NCI-H345 treated with DMSO at 0.1 percent for 48 hours (cell line): Measurements from ENCODE around the gene LIPC.

ENCODE experiments used
- DNase-seq: peaks from one replicate; lab custom pipeline; 2025; ENCODE audit not compliant: unreplicated experiment; lab: John Stamatoyannopoulos, UW

Gene LIPC

DNA sequence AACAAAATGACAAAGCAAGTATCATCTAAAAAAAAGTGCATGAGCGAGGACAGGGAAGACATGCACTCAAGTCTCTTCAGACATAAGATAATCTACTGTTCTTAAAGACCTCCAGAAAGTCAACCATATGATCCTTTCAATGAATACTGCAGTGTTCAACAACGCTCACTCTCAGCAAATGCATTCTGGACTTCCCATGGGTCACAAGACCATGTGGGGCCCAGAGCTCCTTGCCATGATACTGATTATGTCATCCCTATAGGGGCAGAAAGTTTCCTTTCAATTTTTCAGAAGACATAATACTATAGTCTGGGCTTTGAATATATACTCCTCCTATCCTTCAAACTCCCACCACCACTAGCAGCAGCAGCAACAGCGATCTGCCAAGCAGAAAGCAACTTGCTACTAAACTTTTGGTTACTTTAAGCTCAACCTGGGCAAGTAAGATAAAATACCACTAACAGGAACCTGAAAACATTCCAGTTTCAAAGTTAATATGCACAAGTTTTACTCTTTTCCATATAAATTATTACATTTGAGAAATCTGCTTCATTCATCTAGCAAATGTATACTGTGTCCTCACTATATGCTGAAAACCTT is 174.2 kb downstream of the LIPC start:
- DNase-seq = no peak

- DNase-seq = no peak
These were observed 174.8 kb downstream of the LIPC start for GRCh38 chr15:58606577-58607080.

DNA sequence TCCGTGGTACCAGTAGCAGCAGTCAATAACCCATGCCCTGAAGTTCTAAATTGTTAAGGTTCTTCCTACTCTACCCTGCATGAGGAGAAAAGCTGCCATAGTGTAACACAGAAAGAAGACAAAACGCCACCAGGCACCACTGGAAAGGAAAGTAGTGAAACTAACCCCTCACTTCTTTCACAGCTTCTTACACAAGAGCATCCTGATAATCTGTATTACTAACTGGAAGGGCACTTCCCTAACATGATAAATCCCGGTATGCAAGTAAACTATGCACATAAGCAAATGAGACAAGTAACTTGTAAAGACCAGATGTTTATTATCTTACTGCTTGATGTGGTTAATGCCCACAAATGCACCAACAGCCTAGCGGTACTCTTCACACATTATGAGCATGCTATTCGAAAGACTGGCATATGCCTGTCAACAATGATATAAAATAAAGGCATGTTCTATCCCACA is 176.4 kb downstream of the LIPC start:
- DNase-seq = no peak

- no peak for DNase-seq
These were observed 176.9 kb downstream of the LIPC start for GRCh38 chr15:58608711-58609110.

- no peak for DNase-seq
These were observed 180.2 kb downstream of the LIPC start for GRCh38 chr15:58611731-58612676.

DNA sequence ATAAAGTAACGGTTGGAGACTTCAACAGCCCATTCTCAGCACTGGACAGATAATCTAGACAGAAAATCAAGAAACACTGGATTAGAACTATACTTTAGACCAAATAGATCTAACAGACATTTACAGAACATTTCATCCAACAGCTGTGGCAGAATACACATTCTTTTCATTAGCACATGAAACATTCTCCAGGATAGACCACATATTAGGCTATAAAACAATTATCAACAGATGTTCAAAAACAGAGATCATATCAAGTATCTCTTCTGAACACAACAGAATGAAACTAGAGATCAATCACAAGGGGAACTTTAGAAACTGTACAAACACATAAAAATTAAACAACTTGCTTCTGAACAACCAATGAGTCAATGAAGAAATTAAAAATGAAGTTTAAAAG is 184.4 kb downstream of the LIPC start:
- DNase-seq = no peak
